Neural cell (in vitro differentiated cells): ENCODE measurements around the gene WIPF3. TPM values are rescaled to one million over a fixed set of nuclear protein-coding genes. Genes with fewer than 3 reads are reported as not detected.

Experiments used
- H2AFZ ChIP-seq: fragments of 200-600, 300-800 bp; sonication (generic), shearing (Covaris generic); 2 replicates; pipeline ENCODE4 v1.6.0; 2014; ENCODE audit warnings: low read depth, mild to moderate bottlenecking, antibody characterized with exemption, low read length, moderate library complexity
- H3F3A ChIP-seq: fragments of 200-600 bp; shearing (Covaris generic); 2 replicates; pipeline ENCODE4 v1.6.1; 2016; ENCODE audit warnings: mild to moderate bottlenecking, moderate library complexity, mixed read lengths, antibody characterized with exemption, low read length; ENCODE audit not compliant: insufficient read depth, poor library complexity, severe bottlenecking
- H3K27ac ChIP-seq: fragments of 200-600, 300-800 bp; sonication (generic), shearing (Covaris generic); 2 replicates; pipeline ENCODE4 v1.5.1; 2014; ENCODE audit warnings: mild to moderate bottlenecking, low read length, moderate library complexity
- H3K27me3 ChIP-seq: fragments of 300-800, 200-600 bp; sonication (generic), shearing (Covaris generic); 2 replicates; pipeline ENCODE4 v1.6.0; 2014; ENCODE audit warnings: mild to moderate bottlenecking, low read depth, low read length, moderate library complexity; ENCODE audit not compliant: insufficient read depth
- H3K36me3 ChIP-seq: fragments of 300-800, 200-600 bp; sonication (generic), shearing (Covaris generic); 2 replicates; pipeline ENCODE4 v1.5.1; 2014; ENCODE audit warnings: mild to moderate bottlenecking, antibody characterized with exemption, low read length, moderate library complexity; ENCODE audit not compliant: insufficient read depth
- H3K4me2 ChIP-seq: fragments of 300-800, 200-600 bp; sonication (generic), shearing (Covaris generic); 2 replicates; pipeline ENCODE4 v1.6.0; 2014; ENCODE audit warnings: mild to moderate bottlenecking, low read length
- H3K4me3 ChIP-seq: fragments of 300-800, 200-600 bp; sonication (generic), shearing (Covaris generic); 2 replicates; pipeline ENCODE4 v1.5.1; 2014; ENCODE audit warnings: mild to moderate bottlenecking, low read length, moderate library complexity
- H3K79me2 ChIP-seq: fragments of 200-600 bp; shearing (Covaris generic); replicated peaks from 2 replicates; pipeline ENCODE4 v1.6.0; 2014; ENCODE audit warnings: mild to moderate bottlenecking, low read length, moderate library complexity; ENCODE audit not compliant: insufficient read depth
- H3K9ac ChIP-seq: fragments of 300-800, 200-600 bp; sonication (generic), shearing (Covaris generic); 2 replicates; pipeline ENCODE4 v1.6.1; 2016; ENCODE audit warnings: mild to moderate bottlenecking, low read length, mixed read lengths
- H3K9me2 ChIP-seq: fragments of 200-600 bp; shearing (Covaris generic); 2 replicates; pipeline ENCODE4 v1.6.1; 2016; ENCODE audit warnings: mild to moderate bottlenecking, low read length, mixed read lengths; ENCODE audit not compliant: insufficient read depth
- H3K9me3 ChIP-seq: fragments of 200-600, 300-800 bp; sonication (generic), shearing (Covaris generic); 2 replicates; pipeline ENCODE4 v1.6.1; 2016; ENCODE audit warnings: mild to moderate bottlenecking, mixed run types, low read length, moderate library complexity, mixed read lengths
- H4K20me1 ChIP-seq: fragments of 200-600 bp; shearing (Covaris generic); 2 replicates; pipeline ENCODE4 v1.6.1; 2016; ENCODE audit warnings: mild to moderate bottlenecking, mixed run types; ENCODE audit not compliant: insufficient read depth
- CTCF ChIP-seq: fragments of 450-650 bp; IDR thresholded peaks from 2 replicates; pipeline ENCODE4 v1.5.1; 2014; ENCODE audit warnings: antibody characterized with exemption, mild to moderate bottlenecking, moderate library complexity; ENCODE audit not compliant: poor library complexity, severe bottlenecking
- EP300 ChIP-seq: fragments of 450-650 bp; conservative IDR thresholded peaks from 2 replicates; pipeline ENCODE4 v1.6.1; 2014; ENCODE audit warnings: antibody characterized with exemption, mild to moderate bottlenecking, moderate library complexity; ENCODE audit not compliant: poor library complexity, severe bottlenecking
- EZH2 ChIP-seq: fragments of 200-600, 300-800 bp; shearing (Covaris generic), sonication (generic); IDR thresholded peaks from 2 replicates; pipeline ENCODE4 v1.6.1; 2014; ENCODE audit warnings: antibody characterized with exemption, low read length, borderline replicate concordance, mild to moderate bottlenecking; ENCODE audit not compliant: insufficient read depth, poor library complexity, severe bottlenecking
- MXI1 ChIP-seq: fragments of 450-650 bp; conservative IDR thresholded peaks from 2 replicates; pipeline ENCODE4 v1.6.1; 2014; ENCODE audit warnings: antibody characterized with exemption, mild to moderate bottlenecking; ENCODE audit not compliant: poor library complexity, severe bottlenecking
- POLR2AphosphoS5 ChIP-seq: IDR thresholded peaks from 2 replicates; pipeline ENCODE4 v1.6.1; 2012
- RAD21 ChIP-seq: fragments of 450-650 bp; conservative IDR thresholded peaks from 2 replicates; pipeline ENCODE4 v1.6.1; 2014; ENCODE audit warnings: antibody characterized with exemption, mild to moderate bottlenecking, moderate library complexity
- SMC3 ChIP-seq: fragments of 450-650 bp; conservative IDR thresholded peaks from 2 replicates; pipeline ENCODE4 v1.6.1; 2014; ENCODE audit warnings: antibody characterized with exemption, mild to moderate bottlenecking, moderate library complexity; ENCODE audit not compliant: poor library complexity
- TAF1 ChIP-seq: IDR thresholded peaks from 2 replicates; pipeline ENCODE4 v1.6.1; 2012; ENCODE audit warnings: low read depth
- polyA minus RNA-seq: library from RNA; depleted of rRNA, polyadenylated mRNA; stranded (reverse); fragments of >200 nt; gene quantifications from 2 replicates; pipeline ENCODE4 v1.2.3, GENCODE V29; 2014
- polyA plus RNA-seq: library from polyadenylated mRNA; depleted of rRNA; stranded (reverse); fragments of >200 nt; gene quantifications from 2 replicates; pipeline ENCODE4 v1.2.3, GENCODE V29; 2014
- TF ChIP-seq, protein P1 (sequence below): IDR thresholded peaks from 2 replicates; pipeline ENCODE4 v1.6.1; 2012; ENCODE audit warnings: borderline replicate concordance

The WIPF3 gene
- polyA plus RNA-seq: 3.8 and 4.6 TPM in 2 replicates
- polyA minus RNA-seq: 4.1 and 6.7 TPM in 2 replicates

GRCh38 chr7:29806208-29806994 lies at the start of gene WIPF3:
Gene WIPF3, plus strand, starts transcription at chr7:29806508. Its CDS starts 28,217 bp downstream, at chr7:29834725.
- Histone ChIP-seq H3K4me2 (no peak within 1 kb of the TSS), H2AFZ (peak within 1 kb of the TSS; percentile 43), H3K4me3 (peak within 1 kb of the TSS; percentile 72), H4K20me1 (no peaks in the 10 kb centered on the region), H3K9ac (peak within 1 kb of the TSS; percentile 69), H3K36me3 (no peaks in the 10 kb centered on the region), H3K9me2 (no peaks in the 10 kb centered on the region), H3K27me3 (no peaks in the 10 kb centered on the region), H3K27ac (no peak within 1 kb of the TSS), H3K9me3 (no peaks in the 10 kb centered on the region), H3F3A (no peaks in the 10 kb centered on the region), H3K79me2 (no peaks in the 10 kb centered on the region)
- peak; percentile 47 for TF ChIP-seq MXI1
- TF ChIP-seq TAF1: no peak
- TF ChIP-seq EZH2: no peak
- peak; percentile 11 for TF ChIP-seq EP300
- TF ChIP-seq CTCF: peak; percentile 49
- TF ChIP-seq RAD21: peak; percentile 12
- peak; percentile 36 for TF ChIP-seq SMC3

DNA sequence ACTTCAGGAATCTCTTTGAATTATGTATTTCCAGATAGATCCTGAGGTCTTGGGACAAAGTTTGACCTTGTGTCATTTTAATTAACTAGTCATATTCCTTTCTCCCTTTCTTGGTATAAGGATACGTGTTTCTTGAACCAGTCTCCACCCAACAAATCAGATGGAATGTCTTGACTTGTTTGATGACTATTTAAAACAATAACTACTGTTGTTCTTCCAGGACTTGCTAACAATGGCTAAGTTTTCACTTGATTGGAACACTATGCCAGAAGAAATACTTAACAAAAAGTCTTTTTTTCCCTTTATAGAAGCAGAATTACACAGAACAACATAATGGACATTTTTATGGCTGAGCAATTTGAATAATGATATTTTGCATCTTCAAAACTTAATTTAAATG lies 43.0 kb upstream of the WIPF3 start:
- no peak overlapping the region for H3K4me3 ChIP-seq
- no peak overlapping the region for H3K4me2 ChIP-seq
- H3K27me3 ChIP-seq: no peaks in the 10 kb centered on the region
- no peaks in the 10 kb centered on the region for H4K20me1 ChIP-seq
- no peaks in the 10 kb centered on the region for H3K9me3 ChIP-seq
- no peaks in the 10 kb centered on the region for H3F3A ChIP-seq
- H2AFZ ChIP-seq: no peak overlapping the region
- no peak overlapping the region for H3K9ac ChIP-seq
- H3K36me3 ChIP-seq: no peaks in the 10 kb centered on the region
- H3K9me2 ChIP-seq: no peaks in the 10 kb centered on the region
- TF ChIP-seq EP300 (no peak), RAD21 (no peak), TAF1 (no peak), EZH2 (no peak), MXI1 (no peak), CTCF (no peak), SMC3 (no peak), POLR2AphosphoS5 (no peak)
- TF ChIP-seq, protein P1, sequence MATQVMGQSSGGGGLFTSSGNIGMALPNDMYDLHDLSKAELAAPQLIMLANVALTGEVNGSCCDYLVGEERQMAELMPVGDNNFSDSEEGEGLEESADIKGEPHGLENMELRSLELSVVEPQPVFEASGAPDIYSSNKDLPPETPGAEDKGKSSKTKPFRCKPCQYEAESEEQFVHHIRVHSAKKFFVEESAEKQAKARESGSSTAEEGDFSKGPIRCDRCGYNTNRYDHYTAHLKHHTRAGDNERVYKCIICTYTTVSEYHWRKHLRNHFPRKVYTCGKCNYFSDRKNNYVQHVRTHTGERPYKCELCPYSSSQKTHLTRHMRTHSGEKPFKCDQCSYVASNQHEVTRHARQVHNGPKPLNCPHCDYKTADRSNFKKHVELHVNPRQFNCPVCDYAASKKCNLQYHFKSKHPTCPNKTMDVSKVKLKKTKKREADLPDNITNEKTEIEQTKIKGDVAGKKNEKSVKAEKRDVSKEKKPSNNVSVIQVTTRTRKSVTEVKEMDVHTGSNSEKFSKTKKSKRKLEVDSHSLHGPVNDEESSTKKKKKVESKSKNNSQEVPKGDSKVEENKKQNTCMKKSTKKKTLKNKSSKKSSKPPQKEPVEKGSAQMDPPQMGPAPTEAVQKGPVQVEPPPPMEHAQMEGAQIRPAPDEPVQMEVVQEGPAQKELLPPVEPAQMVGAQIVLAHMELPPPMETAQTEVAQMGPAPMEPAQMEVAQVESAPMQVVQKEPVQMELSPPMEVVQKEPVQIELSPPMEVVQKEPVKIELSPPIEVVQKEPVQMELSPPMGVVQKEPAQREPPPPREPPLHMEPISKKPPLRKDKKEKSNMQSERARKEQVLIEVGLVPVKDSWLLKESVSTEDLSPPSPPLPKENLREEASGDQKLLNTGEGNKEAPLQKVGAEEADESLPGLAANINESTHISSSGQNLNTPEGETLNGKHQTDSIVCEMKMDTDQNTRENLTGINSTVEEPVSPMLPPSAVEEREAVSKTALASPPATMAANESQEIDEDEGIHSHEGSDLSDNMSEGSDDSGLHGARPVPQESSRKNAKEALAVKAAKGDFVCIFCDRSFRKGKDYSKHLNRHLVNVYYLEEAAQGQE: no peak
- no peaks in the 10 kb centered on the region for H3K79me2 ChIP-seq
- H3K27ac ChIP-seq: no peak overlapping the region
